Ureter (tissue), 1 donor: ENCODE data around the gene CYBA. TPM values are rescaled to one million over a fixed set of nuclear protein-coding genes. Genes with fewer than 3 reads are reported as not detected.

Experiments used
- DNase-seq: peaks from one replicate; pipeline ENCODE4 v3.0.0-alpha.2; 2020; ENCODE audit warnings: low spot score
- total RNA-seq: library from RNA; stranded (reverse); gene quantifications from one replicate; pipeline ENCODE4 v1.2.4, GENCODE V29; 2023
- donor health status: DM: yes; HTN: yes; CAD: no.

The CYBA gene
- total RNA-seq, result 279 TPM

GRCh38 chr16:88650749-88651275, at the start of gene CYBA:
CYBA (minus strand) TSS chr16:88651053; CDS start chr16:88651013, 40 bp downstream.
- DNase-seq, result peak; percentile 85

GRCh38 chr16:88700322-88700635, 49.4 kb upstream of the CYBA start:
- no peak for DNase-seq

GRCh38 chr16:88699180-88699579, 48.3 kb upstream of the CYBA start:
- no peak for DNase-seq

GRCh38 chr16:88698646-88699045, 47.8 kb upstream of the CYBA start:
- no peak for DNase-seq

GRCh38 chr16:88697831-88698615, 47.2 kb upstream of the CYBA start:
- DNase-seq, result no peak

- DNase-seq, result no peak
Measured at GRCh38 chr16:88697116-88697830, 46.4 kb upstream of the CYBA start.

- DNase-seq, result no peak
Measured at GRCh38 chr16:88696441-88696840, 45.6 kb upstream of the CYBA start.

- no peak for DNase-seq
Measured at GRCh38 chr16:88695753-88696152, 44.9 kb upstream of the CYBA start.

GRCh38 chr16:88695218-88695617, 44.4 kb upstream of the CYBA start:
- no peak for DNase-seq

- DNase-seq, result no peak
Measured at GRCh38 chr16:88694221-88695087, 43.6 kb upstream of the CYBA start.

- no peak for DNase-seq
Measured at GRCh38 chr16:88693420-88694177, 42.7 kb upstream of the CYBA start.

- no peak for DNase-seq
Measured at GRCh38 chr16:88692861-88693260, 42.0 kb upstream of the CYBA start.

GRCh38 chr16:88691924-88692560, 41.2 kb upstream of the CYBA start:
- DNase-seq, result peak; percentile 67

- no peak for DNase-seq
Measured at GRCh38 chr16:88691129-88691813, 40.4 kb upstream of the CYBA start.

- DNase-seq, result no peak
Measured at GRCh38 chr16:88690341-88691128, 39.7 kb upstream of the CYBA start.

GRCh38 chr16:88688013-88688778, 37.3 kb upstream of the CYBA start:
- DNase-seq, result no peak

GRCh38 chr16:88687676-88688012, 36.8 kb upstream of the CYBA start:
- DNase-seq, result no peak

- DNase-seq, result no peak
Measured at GRCh38 chr16:88687254-88687576, 36.4 kb upstream of the CYBA start.
